K562 (cell line): Measurements from ENCODE around the gene SHISA9. TPM values are rescaled to one million over a fixed set of nuclear protein-coding genes. Genes with fewer than 3 reads are reported as not detected.

Source experiments
- BRD4 ChIP-seq: fragments of 200-600 bp; sonication (generic); IDR thresholded peaks from 2 replicates; pipeline ENCODE4 v1.6.1; 2017; ENCODE audit warnings: inconsistent platforms
- CHD4 ChIP-seq: fragments of 200-600 bp; sonication (generic); IDR thresholded peaks from 3 replicates; pipeline ENCODE4 v1.6.1; 2012; ENCODE audit warnings: low read depth, mild to moderate bottlenecking, mixed read lengths, low read length, inconsistent platforms; ENCODE audit not compliant: insufficient read depth, insufficient replicate concordance, poor library complexity, severe bottlenecking
- FOSL1 ChIP-seq: fragments of 200-800 bp; sonication (Bioruptor generic); conservative IDR thresholded peaks from 2 replicates; pipeline ENCODE4 v1.6.1; 2016; ENCODE audit warnings: missing genetic modification characterization, missing compliant biosample characterization
- GATA2 ChIP-seq: sonication (generic); formaldehyde crosslinking; IDR thresholded peaks from 2 replicates; pipeline ENCODE4 v1.4.0; 2020; ENCODE audit warnings: mild to moderate bottlenecking, missing genetic modification reagents
- KDM2B ChIP-seq: fragments of 250-450 bp; sonication (Bioruptor Pico); IDR thresholded peaks from 2 replicates; pipeline ENCODE4 v1.8.0; 2021; ENCODE audit warnings: mild to moderate bottlenecking, moderate library complexity
- KLF16 ChIP-seq: IDR thresholded peaks from 2 replicates; pipeline ENCODE4 v1.6.1; 2016; ENCODE audit warnings: antibody characterized with exemption
- MCM2 ChIP-seq: fragments of 450-650 bp; IDR thresholded peaks from 2 replicates; pipeline ENCODE4 v1.6.1; 2017; ENCODE audit warnings: low read depth, mild to moderate bottlenecking
- MYBL2 ChIP-seq, 2 experiments: fragments of 450-650 bp in 1 of 2; sonication (generic) in 1 of 2; formaldehyde crosslinking in 1 of 2; IDR thresholded peaks; 2 replicates each; pipeline versions ENCODE4 v1.6.1 to v1.8.1; 2017 to 2022; ENCODE audit warnings: borderline replicate concordance in 1 of 2, inconsistent platforms in 1 of 2, low read depth in 1 of 2, mild to moderate bottlenecking in 1 of 2, missing genetic modification reagents in 1 of 2, moderate library complexity in 1 of 2
- RB1 ChIP-seq: fragments of 450-650 bp; IDR thresholded peaks from 2 replicates; pipeline ENCODE4 v1.6.1; 2017; ENCODE audit warnings: low read depth, mild to moderate bottlenecking
- RBM39 ChIP-seq: fragments of 200-400 bp; formaldehyde crosslinking; optimal IDR thresholded peaks from 2 replicates; pipeline ENCODE3; 2018; ENCODE audit warnings: low read depth, low read length
- SIRT6 ChIP-seq: IDR thresholded peaks from one replicate; pipeline ENCODE4 v1.6.1; 2012; ENCODE audit warnings: low read depth, mild to moderate bottlenecking, control low read depth, inconsistent platforms, low read length, moderate library complexity
- SMAD4 ChIP-seq: fragments of 250-450 bp; sonication (Bioruptor Pico); conservative IDR thresholded peaks from 2 replicates; pipeline ENCODE4 v1.8.0; 2021; ENCODE audit warnings: inconsistent platforms, mild to moderate bottlenecking, moderate library complexity
- WHSC1 ChIP-seq: IDR thresholded peaks from one replicate; pipeline ENCODE4 v1.6.1; 2012; ENCODE audit warnings: low read length, control low read depth, inconsistent platforms
- ZNF124 ChIP-seq: sonication (generic); formaldehyde crosslinking; IDR thresholded peaks from 2 replicates; pipeline ENCODE4 v1.8.1; 2022; ENCODE audit warnings: missing genetic modification reagents
- ZNF384 ChIP-seq: IDR thresholded peaks from 2 replicates; pipeline ENCODE4 v1.6.1; 2012; ENCODE audit warnings: low read depth, low read length, improper control_type of control experiment
- ZNF41 ChIP-seq: fragments of 250-450 bp; sonication (Bioruptor Pico); conservative IDR thresholded peaks from 2 replicates; pipeline ENCODE4 v1.4.0; 2020; ENCODE audit warnings: mild to moderate bottlenecking
- ZNF785 ChIP-seq: fragments of 250-450 bp; sonication (Bioruptor Pico); IDR thresholded peaks from 2 replicates; pipeline ENCODE4 v1.4.0; 2020; ENCODE audit warnings: mild to moderate bottlenecking
- polyA plus RNA-seq, 8 experiments: library from polyadenylated mRNA; depleted of rRNA in 4 of 8; stranded (reverse) in 5 of 8; unstranded in 3 of 8; fragments of >200 nt; fragmentation: Nextera tagmentation in 2 of 8; fragmentation: Illumina TruSeq in 1 of 8; extraction: Ambion mirVana in 2 of 8; extraction: Trizol in 1 of 8; gene quantifications; 2 replicates each; pipeline versions ENCODE4 v1.2.1 to v1.2.3, GENCODE V29; 2011 to 2014; ENCODE audit warnings: inconsistent platforms in 1 of 8, missing spikeins in 1 of 8
- total RNA-seq, 7 experiments: library from RNA; depleted of rRNA in 6 of 7; stranded (reverse); fragments of >200 nt in 6 of 7; fragmentation: Illumina TruSeq in 2 of 7; extraction: Trizol in 2 of 7; gene quantifications; 2 replicates each; pipeline versions ENCODE4 v1.2.1 to v1.2.3, GENCODE V29; 2011 to 2021; ENCODE audit warnings: low replicate concordance in 1 of 7
- TF ChIP-seq, protein P1 (sequence below): IDR thresholded peaks from 2 replicates; pipeline ENCODE4 v1.6.1; 2012; ENCODE audit warnings: low read depth, low read length, improper control_type of control experiment, borderline replicate concordance
- TF ChIP-seq, protein P2 (sequence below): IDR thresholded peaks from 2 replicates; pipeline ENCODE4 v1.6.1; 2014; ENCODE audit warnings: antibody characterized with exemption
- TF ChIP-seq, protein P3 (sequence below): fragments of 450-650 bp; formaldehyde crosslinking; IDR thresholded peaks from 2 replicates; pipeline ENCODE4 v1.4.0; 2020; ENCODE audit warnings: mild to moderate bottlenecking
- TF ChIP-seq, protein P4 (sequence below): fragments of 450-650 bp; formaldehyde crosslinking; IDR thresholded peaks from 2 replicates; pipeline ENCODE4 v1.4.0; 2020; ENCODE audit warnings: mild to moderate bottlenecking, mixed read lengths
- TF ChIP-seq, protein P5 (sequence below): IDR thresholded peaks from 2 replicates; pipeline ENCODE4 v1.6.1; 2011; ENCODE audit not compliant: insufficient read length; ENCODE audit errors: extremely low read depth

SHISA9 gene
- total and polyA plus RNA-seq, 9 of the 15 experiments (the other 6 are each of a cell fraction or from before 2014, with no cell fraction given): under 0.01 to 0.16 (median 0.01) TPM; not detected in 6

DNA sequence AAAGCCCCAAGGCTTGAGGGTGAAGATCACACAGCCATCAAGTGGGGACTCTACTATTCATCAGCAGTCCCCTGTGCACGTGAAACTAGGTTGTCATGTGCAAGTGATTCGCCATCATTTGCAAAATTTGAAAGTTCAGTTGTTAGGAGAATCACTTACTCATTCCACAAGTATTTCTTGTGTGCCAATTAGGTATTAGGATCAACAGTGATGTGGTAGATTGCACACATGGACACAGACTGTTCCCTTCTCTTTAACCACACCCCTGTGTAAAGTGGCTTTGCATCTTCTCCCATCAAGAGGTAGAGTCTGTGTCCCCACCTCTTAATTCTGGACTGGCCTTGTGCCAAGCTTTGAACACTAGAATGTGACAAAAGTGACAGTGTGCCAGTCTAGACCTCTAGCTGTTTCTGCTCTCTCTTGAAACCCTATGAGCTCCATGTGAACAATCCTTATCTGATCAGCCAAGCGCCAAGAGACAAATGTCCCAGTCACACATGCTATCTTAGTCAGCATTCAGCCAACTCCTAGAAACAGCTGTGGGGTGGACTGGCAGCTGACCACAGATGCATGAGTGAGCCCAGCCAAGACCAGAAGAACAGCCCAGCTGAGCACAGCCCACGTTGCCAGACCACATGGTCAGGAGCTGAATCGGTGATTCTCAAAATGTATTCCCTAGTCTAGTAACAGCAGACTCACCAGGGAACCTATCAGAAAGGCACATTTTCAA lies 31.5 kb upstream of the SHISA9 start (continued):
- TF ChIP-seq ZNF384 (no peak), RBM39 (no peak), KLF16 (no peak), ZNF41 (CRISPR knock-in tag) (no peak), ZNF785 (CRISPR knock-in tag) (no peak), SMAD4 (CRISPR knock-in tag) (peak; percentile 54), SIRT6 (no peak), RB1 (no peak), MYBL2 (IDR thresholded peaks at IDR 0.05; ENCODE audit: low read depth) (no peak), MYBL2 (CRISPR knock-in tag; IDR thresholded peaks at IDR 0.05; ENCODE audit: borderline replicate concordance) (no peak), ZNF124 (CRISPR knock-in tag) (no peak), MCM2 (no peak), BRD4 (no peak), WHSC1 (no peak), KDM2B (CRISPR knock-in tag) (no peak), FOSL1 (tag) (peak; percentile 84), GATA2 (CRISPR knock-in tag) (no peak), CHD4 (no peak)
- TF ChIP-seq, protein P1, sequence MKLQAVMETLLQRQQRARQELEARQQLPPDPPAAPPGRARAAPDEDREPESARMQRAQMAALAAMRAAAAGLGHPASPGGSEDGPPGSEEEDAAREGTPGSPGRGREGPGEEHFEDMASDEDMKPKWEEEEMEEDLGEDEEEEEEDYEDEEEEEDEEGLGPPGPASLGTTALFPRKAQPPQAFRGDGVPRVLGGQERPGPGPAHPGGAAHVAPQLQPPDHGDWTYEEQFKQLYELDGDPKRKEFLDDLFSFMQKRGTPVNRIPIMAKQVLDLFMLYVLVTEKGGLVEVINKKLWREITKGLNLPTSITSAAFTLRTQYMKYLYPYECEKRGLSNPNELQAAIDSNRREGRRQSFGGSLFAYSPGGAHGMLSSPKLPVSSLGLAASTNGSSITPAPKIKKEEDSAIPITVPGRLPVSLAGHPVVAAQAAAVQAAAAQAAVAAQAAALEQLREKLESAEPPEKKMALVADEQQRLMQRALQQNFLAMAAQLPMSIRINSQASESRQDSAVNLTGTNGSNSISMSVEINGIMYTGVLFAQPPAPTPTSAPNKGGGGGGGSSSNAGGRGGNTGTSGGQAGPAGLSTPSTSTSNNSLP: no peak
- TF ChIP-seq, protein P2, sequence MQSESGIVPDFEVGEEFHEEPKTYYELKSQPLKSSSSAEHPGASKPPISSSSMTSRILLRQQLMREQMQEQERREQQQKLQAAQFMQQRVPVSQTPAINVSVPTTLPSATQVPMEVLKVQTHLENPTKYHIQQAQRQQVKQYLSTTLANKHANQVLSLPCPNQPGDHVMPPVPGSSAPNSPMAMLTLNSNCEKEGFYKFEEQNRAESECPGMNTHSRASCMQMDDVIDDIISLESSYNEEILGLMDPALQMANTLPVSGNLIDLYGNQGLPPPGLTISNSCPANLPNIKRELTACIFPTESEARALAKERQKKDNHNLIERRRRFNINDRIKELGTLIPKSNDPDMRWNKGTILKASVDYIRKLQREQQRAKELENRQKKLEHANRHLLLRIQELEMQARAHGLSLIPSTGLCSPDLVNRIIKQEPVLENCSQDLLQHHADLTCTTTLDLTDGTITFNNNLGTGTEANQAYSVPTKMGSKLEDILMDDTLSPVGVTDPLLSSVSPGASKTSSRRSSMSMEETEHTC: no peak
- TF ChIP-seq, protein P3, sequence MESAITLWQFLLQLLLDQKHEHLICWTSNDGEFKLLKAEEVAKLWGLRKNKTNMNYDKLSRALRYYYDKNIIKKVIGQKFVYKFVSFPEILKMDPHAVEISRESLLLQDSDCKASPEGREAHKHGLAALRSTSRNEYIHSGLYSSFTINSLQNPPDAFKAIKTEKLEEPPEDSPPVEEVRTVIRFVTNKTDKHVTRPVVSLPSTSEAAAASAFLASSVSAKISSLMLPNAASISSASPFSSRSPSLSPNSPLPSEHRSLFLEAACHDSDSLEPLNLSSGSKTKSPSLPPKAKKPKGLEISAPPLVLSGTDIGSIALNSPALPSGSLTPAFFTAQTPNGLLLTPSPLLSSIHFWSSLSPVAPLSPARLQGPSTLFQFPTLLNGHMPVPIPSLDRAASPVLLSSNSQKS: no peak
- TF ChIP-seq, protein P4, sequence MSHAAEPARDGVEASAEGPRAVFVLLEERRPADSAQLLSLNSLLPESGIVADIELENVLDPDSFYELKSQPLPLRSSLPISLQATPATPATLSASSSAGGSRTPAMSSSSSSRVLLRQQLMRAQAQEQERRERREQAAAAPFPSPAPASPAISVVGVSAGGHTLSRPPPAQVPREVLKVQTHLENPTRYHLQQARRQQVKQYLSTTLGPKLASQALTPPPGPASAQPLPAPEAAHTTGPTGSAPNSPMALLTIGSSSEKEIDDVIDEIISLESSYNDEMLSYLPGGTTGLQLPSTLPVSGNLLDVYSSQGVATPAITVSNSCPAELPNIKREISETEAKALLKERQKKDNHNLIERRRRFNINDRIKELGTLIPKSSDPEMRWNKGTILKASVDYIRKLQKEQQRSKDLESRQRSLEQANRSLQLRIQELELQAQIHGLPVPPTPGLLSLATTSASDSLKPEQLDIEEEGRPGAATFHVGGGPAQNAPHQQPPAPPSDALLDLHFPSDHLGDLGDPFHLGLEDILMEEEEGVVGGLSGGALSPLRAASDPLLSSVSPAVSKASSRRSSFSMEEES (CRISPR knock-in tag): no peak
- TF ChIP-seq, protein P5, sequence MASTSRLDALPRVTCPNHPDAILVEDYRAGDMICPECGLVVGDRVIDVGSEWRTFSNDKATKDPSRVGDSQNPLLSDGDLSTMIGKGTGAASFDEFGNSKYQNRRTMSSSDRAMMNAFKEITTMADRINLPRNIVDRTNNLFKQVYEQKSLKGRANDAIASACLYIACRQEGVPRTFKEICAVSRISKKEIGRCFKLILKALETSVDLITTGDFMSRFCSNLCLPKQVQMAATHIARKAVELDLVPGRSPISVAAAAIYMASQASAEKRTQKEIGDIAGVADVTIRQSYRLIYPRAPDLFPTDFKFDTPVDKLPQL: no peak
